Islet of Langerhans (tissue), 1 donor: Measurements from ENCODE around the gene PAK6.

Source experiments
- FAIRE-seq: peaks from one replicate; lab custom pipeline; 2011; peaks lifted over from hg19 to GRCh38; lab: Jason Lieb, UNC

The PAK6 gene

GRCh38 chr15:40256638-40257235, 17.9 kb downstream of the PAK6 start:
- FAIRE-seq: no peak

- no peak for FAIRE-seq
These were observed 19.0 kb downstream of the PAK6 start for GRCh38 chr15:40257656-40258450.

GRCh38 chr15:40258544-40258943, 19.7 kb downstream of the PAK6 start:
- FAIRE-seq: no peak

GRCh38 chr15:40259021-40259420, 20.2 kb downstream of the PAK6 start:
- FAIRE-seq: no peak

- FAIRE-seq: no peak
These were observed 24.3 kb downstream of the PAK6 start for GRCh38 chr15:40263024-40263754.

- no peak for FAIRE-seq
These were observed 25.7 kb downstream of the PAK6 start for GRCh38 chr15:40264321-40265153.

DNA sequence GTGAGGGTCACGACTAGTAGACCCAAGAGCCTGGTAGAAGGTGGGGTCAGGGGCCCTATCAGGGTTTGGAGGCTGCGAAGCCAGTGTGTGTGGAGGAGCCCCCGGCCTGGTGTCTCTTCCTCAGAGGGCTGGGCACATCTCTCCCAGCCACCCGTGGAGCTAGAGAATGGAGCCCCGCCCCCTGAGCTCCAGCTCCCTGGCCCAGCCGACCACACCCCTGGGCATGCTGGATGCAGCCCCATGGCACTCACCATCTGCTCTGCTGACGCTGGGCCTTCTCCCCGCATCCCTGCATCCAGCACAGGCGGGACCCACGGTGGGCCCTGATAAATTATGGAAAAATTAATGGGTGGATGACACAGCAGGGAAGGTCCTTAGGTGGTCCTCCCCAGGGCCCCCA, 26.5 kb downstream of the PAK6 start:
- no peak for FAIRE-seq

- FAIRE-seq: no peak
These were observed 27.0 kb downstream of the PAK6 start for GRCh38 chr15:40265875-40266274.

DNA sequence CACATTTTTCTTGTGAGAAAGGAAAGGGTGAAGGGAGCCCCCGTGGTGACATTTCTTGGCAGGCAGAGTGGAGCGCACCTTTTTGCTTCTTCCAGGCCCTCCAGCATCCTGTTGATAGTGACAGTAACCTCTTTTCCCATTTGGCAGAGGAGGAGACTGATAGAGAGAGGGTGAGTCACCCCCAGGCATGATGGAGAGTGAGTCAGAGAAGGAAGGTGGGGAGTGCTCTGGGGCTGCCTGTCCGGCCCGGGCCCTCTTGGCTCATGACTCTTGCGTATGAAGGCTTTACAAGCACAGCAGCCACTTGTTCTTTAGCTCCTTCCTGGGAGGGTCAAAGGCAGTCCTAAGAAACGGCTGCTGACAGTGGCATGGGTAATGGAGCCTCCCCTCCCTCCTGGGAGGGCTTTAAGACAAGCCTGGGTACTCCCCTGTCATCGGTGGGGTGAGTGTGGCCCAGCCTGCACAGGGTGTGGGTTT, 28.0 kb downstream of the PAK6 start:
- no peak for FAIRE-seq

DNA sequence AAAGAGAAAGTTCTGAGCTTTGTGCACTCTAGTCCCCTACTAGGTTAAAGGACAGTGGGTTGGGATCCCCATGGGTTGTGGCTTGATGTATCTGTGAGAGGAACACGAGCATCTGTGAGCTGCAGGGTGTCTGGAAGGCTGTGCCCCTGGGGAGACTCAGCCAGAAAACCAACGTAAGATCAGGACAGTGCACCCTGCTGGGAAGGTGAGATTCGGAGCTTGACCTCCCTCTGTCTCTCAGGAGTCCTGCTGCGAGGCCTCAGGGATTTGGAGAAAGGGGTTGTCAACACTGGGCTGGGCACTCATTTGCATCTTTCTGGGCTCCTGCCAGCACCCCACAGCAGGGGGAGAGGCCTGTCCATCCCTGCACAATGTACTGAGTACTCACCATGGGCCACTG, 28.8 kb downstream of the PAK6 start:
- FAIRE-seq: no peak

DNA sequence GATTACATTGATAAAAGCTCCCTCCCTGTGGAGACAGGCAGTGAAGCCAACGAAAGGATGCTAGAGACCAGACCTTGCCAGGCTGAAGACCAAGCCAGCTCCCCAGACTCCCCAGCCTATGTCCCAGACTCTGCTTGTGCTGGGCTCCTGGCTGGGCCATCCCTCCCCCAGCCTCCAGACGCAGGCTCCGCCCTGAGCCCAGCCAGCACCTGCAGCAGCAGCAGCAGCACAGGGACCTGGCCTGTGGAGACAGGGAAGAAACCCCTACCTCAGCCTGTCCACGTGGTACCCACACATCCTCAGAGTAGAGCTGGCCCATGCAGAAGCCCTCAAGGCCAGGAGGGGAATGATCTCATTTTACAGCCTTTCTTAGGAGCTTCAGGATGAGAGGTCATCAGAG, 30.7 kb downstream of the PAK6 start:
- FAIRE-seq: no peak

DNA sequence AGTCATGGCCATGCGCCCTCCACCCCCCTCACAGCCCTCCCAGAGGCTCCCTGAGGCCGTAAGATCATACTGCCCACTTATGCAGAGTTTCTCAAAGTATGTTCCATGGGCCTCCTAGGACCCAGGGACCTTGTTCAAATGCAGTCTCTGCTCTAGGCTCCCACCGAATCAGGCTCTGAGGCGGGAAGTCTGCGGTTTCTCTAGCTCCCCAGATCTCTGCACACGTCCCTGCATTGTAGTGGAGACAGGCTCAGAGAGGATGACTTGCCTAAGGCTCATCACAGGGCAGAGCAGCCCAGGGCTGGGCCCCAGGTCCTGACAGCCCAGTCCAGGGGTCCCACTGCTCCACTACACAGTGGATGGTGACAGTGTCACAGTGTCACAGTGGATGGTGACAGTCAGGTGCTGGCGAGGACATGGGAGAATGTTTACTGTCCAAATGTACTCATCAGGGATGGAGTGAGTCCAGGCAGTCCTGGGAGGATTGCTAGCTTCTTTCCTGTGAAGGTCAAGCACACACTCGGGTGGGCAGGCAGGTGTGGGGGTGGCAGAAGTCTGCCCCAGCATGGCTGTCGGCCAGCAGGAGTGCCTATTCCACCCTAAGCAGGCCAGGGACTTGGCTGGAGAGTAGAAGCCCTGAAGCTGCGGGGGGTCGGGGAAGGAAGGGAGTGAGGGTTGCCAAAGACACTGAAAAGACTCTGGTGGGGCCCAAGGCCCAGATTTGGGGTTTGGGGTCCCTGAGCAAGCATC, 31.6 kb downstream of the PAK6 start:
- FAIRE-seq: no peak

- FAIRE-seq: no peak
These were observed 33.0 kb downstream of the PAK6 start for GRCh38 chr15:40271685-40272484.

DNA sequence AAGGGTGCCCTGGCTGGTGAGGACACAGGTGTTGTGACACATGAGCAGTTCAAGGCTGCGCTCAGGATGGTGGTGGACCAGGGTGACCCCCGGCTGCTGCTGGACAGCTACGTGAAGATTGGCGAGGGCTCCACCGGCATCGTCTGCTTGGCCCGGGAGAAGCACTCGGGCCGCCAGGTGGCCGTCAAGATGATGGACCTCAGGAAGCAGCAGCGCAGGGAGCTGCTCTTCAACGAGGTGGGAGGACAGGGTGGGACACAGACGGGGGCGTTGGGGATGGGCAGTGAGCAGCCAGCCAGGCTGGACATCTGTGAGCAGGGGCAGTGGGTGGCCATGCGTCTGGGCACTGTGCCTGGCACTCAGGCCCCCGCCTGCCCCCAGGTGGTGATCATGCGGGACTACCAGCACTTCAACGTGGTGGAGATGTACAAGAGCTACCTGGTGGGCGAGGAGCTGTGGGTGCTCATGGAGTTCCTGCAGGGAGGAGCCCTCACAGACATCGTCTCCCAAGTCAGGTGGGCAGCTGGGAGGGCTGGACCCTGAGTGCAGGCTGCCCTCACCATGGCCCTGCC, 33.7 kb downstream of the PAK6 start:
- FAIRE-seq: no peak

DNA sequence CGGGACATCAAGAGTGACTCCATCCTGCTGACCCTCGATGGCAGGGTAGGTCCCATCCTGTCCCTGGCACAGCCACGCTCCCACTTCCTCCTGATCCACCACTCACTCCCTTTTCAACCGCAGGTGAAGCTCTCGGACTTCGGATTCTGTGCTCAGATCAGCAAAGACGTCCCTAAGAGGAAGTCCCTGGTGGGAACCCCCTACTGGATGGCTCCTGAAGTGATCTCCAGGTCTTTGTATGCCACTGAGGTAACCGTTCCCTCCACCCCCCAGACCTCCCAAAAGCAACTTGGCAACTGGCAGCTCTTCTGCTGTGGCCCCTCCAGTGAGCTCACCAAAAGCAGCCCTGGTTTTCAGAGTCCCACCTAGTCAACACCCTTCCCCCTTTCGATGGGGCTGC, 34.6 kb downstream of the PAK6 start:
- no peak for FAIRE-seq

DNA sequence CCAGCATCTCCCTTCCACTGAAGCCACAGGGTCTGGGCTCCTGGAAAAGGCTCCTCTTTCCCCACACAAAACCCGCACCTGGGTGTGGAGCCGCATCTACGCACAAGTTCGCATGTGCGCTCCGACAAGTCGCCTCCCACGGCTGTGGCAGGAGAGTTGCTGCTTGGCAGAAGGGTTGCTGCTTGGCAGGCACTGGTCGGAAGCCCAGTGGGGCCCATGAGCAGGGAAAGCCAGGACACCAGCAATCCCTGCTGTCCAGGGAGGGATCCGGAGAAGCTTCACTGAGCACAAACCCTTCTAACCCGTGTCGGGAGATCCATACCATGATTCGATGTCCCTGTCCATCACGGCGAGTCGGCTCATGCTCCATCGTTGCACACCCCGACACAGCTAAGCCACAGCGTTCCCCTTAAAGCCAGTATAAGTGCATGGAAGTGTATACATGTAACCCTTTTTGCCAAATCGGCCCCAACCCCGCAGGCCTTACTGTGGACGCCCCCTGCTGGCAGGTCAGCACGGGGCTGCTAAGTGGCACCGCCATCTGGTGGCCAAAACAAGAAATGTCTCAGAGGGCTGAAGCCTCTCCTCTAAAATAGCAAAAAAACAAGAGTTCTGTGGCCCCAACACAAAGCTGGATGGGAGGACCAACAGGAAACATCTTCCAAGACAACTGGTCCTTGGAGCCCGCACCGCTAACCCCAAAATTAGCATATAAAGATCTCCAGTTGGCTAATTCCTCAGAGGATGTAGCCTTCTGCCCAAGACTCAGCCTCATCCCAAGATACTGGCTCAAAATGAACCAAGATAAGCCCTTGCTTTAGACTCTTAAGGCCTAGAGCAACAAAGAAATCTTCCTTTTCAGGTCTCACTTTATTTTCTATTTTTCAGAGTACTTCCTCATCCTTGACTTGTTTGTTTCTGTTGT, 35.7 kb downstream of the PAK6 start:
- no peak for FAIRE-seq

GRCh38 chr15:40275523-40275922, 36.7 kb downstream of the PAK6 start:
- no peak for FAIRE-seq

- FAIRE-seq: no peak
These were observed 37.1 kb downstream of the PAK6 start for GRCh38 chr15:40275954-40276353.

GRCh38 chr15:40276927-40277326, 38.1 kb downstream of the PAK6 start:
- FAIRE-seq: no peak
